SK-N-SH (cell line): ENCODE measurements around the gene SND1. TPM values are rescaled to one million over a fixed set of nuclear protein-coding genes. Genes with fewer than 3 reads are reported as not detected.

Source experiments
- CTCF ChIA-PET: fragments of 300-600, 350-600 bp; formaldehyde crosslinking; extraction: SDS; loops from one replicate; lab custom pipeline; 2021; lab: Yijun Ruan, JAX
- POLR2A ChIA-PET: fragments of 350-600 bp; sonication (Branson Sonifier 250); formaldehyde crosslinking; extraction: SDS; loops from one replicate; lab custom pipeline; 2020; ENCODE audit warnings: antibody characterized with exemption, inconsistent platforms; lab: Yijun Ruan, JAX
- DNase-seq: peaks from one replicate; pipeline ENCODE4 v3.0.0; 2012
- H2AFZ ChIP-seq: fragments of 200-600 bp; sonication (generic); 2 replicates; pipeline ENCODE4 v1.8.1; 2016; ENCODE audit warnings: antibody characterized with exemption, mild to moderate bottlenecking, low read depth
- H3F3A ChIP-seq: fragments of 200-600 bp; sonication (generic); replicated peaks from 2 replicates; pipeline ENCODE3; 2016; ENCODE audit warnings: antibody characterized with exemption, mild to moderate bottlenecking; ENCODE audit not compliant: insufficient read depth
- H3K27ac ChIP-seq, 2 experiments: fragments of 200-500 bp in 1 of 2; fragments of 200-600 bp in 1 of 2; sonication (Bioruptor generic) in 1 of 2; sonication (generic), shearing (Covaris generic) in 1 of 2; 2 replicates each; pipeline versions ENCODE4 v1.5.1 to v1.6.1; 2014 to 2016; ENCODE audit warnings: low read depth in 2 of 2, inconsistent platforms in 1 of 2, low read length in 1 of 2, mild to moderate bottlenecking in 1 of 2, mixed read lengths in 1 of 2
- H3K27me3 ChIP-seq: fragments of 200-600 bp; sonication (generic), shearing (Covaris generic); 2 replicates; pipeline ENCODE4 v1.6.1; 2016; ENCODE audit warnings: mixed run types; ENCODE audit not compliant: insufficient read depth
- H3K36me3 ChIP-seq, 2 experiments: fragments of 200-500 bp in 1 of 2; fragments of 200-600 bp in 1 of 2; sonication (Bioruptor generic) in 1 of 2; sonication (generic) in 1 of 2; replicated peaks in 1 of 2; 2 replicates each; pipeline versions ENCODE3 to v1.5.1; 2014 to 2016; ENCODE audit warnings: low read length in 1 of 2, mild to moderate bottlenecking in 1 of 2; ENCODE audit not compliant: insufficient read depth in 2 of 2, control insufficient read depth in 1 of 2
- H3K4me1 ChIP-seq, 2 experiments: fragments of 200-500 bp in 1 of 2; fragments of 200-600 bp in 1 of 2; sonication (Bioruptor generic) in 1 of 2; sonication (generic), shearing (Covaris generic) in 1 of 2; 2 replicates each; pipeline versions ENCODE4 v1.5.1 to v1.6.1; 2014 to 2016; ENCODE audit warnings: low read depth in 1 of 2, low read length in 1 of 2, mixed run types in 1 of 2; ENCODE audit not compliant: insufficient read depth in 2 of 2, control insufficient read depth in 1 of 2
- H3K4me2 ChIP-seq: fragments of 200-600 bp; sonication (generic), shearing (Covaris generic); 2 replicates; pipeline ENCODE4 v1.6.1; 2017; ENCODE audit warnings: mixed run types
- H3K4me3 ChIP-seq, 2 experiments: fragments of 200-500 bp in 1 of 2; fragments of 200-600 bp in 1 of 2; sonication (Bioruptor generic) in 1 of 2; sonication (generic), shearing (Covaris generic) in 1 of 2; 2 replicates each; pipeline versions ENCODE4 v1.5.1 to v1.8.1; 2014 to 2016; ENCODE audit warnings: low read depth in 2 of 2, inconsistent platforms in 1 of 2, low read length in 1 of 2, mild to moderate bottlenecking in 1 of 2, mixed read lengths in 1 of 2, moderate library complexity in 1 of 2
- H3K79me2 ChIP-seq: fragments of 200-600 bp; sonication (generic); 2 replicates; pipeline ENCODE4 v1.8.1; 2017; ENCODE audit warnings: mild to moderate bottlenecking; ENCODE audit not compliant: insufficient read depth
- H3K9ac ChIP-seq: fragments of 200-600 bp; sonication (generic); 2 replicates; pipeline ENCODE4 v1.6.1; 2017; ENCODE audit warnings: mixed run types
- H3K9me2 ChIP-seq: fragments of 200-600 bp; sonication (generic); 2 replicates; pipeline ENCODE4 v1.6.1; 2017; ENCODE audit warnings: mixed run types
- H3K9me3 ChIP-seq: fragments of 200-600 bp; sonication (generic); 2 replicates; pipeline ENCODE4 v1.6.1; 2017; ENCODE audit warnings: mixed run types, mild to moderate bottlenecking, moderate library complexity
- H4K20me1 ChIP-seq: fragments of 200-600 bp; sonication (generic); 2 replicates; pipeline ENCODE4 v1.6.1; 2017; ENCODE audit warnings: mild to moderate bottlenecking, mixed run types; ENCODE audit not compliant: insufficient read depth
- ELF1 ChIP-seq: IDR thresholded peaks from 2 replicates; pipeline ENCODE4 v1.4.0; 2012
- EZH2phosphoT487 ChIP-seq: fragments of 200-600 bp; sonication (generic); IDR thresholded peaks from 2 replicates; pipeline ENCODE4 v1.6.1; 2017; ENCODE audit warnings: low read depth, mixed run types, mild to moderate bottlenecking, antibody characterized with exemption, moderate library complexity, borderline replicate concordance
- FOSL2 ChIP-seq: IDR thresholded peaks from 2 replicates; pipeline ENCODE4 v1.4.0; 2012; ENCODE audit warnings: low read depth, mild to moderate bottlenecking, moderate library complexity, borderline replicate concordance
- FOXM1 ChIP-seq: IDR thresholded peaks from 2 replicates; pipeline ENCODE4 v1.4.0; 2012; ENCODE audit warnings: low read depth, mild to moderate bottlenecking
- GABPA ChIP-seq: IDR thresholded peaks from 2 replicates; pipeline ENCODE4 v1.4.0; 2012; ENCODE audit warnings: low read depth, mild to moderate bottlenecking
- JUND ChIP-seq: IDR thresholded peaks from 2 replicates; pipeline ENCODE4 v1.4.0; 2012
- MEF2A ChIP-seq: IDR thresholded peaks from 2 replicates; pipeline ENCODE4 v1.4.0; 2012; ENCODE audit warnings: low read depth, borderline replicate concordance
- MXI1 ChIP-seq: IDR thresholded peaks from 2 replicates; pipeline ENCODE4 v1.6.1; 2012; ENCODE audit warnings: mild to moderate bottlenecking, low read depth, low read length, improper control_type of control experiment
- PBX3 ChIP-seq: IDR thresholded peaks from 2 replicates; pipeline ENCODE4; 2012
- POLR2AphosphoS5 ChIP-seq: IDR thresholded peaks from 2 replicates; pipeline ENCODE4 v1.6.1; 2012; ENCODE audit warnings: low read depth, low read length
- RXRA ChIP-seq: IDR thresholded peaks from 2 replicates; pipeline ENCODE4 v1.4.0; 2012; ENCODE audit warnings: low read depth, mild to moderate bottlenecking, borderline replicate concordance
- TCF12 ChIP-seq: IDR thresholded peaks from 2 replicates; pipeline ENCODE4 v1.4.0; 2012
- TEAD4 ChIP-seq: IDR thresholded peaks from 2 replicates; pipeline ENCODE4 v1.4.0; 2012; ENCODE audit warnings: mild to moderate bottlenecking, borderline replicate concordance; ENCODE audit not compliant: insufficient read depth
- YY1 ChIP-seq: IDR thresholded peaks from 2 replicates; pipeline ENCODE4 v1.4.0; 2012; ENCODE audit warnings: low read depth, mild to moderate bottlenecking
- ZBTB33 ChIP-seq: IDR thresholded peaks from 2 replicates; pipeline ENCODE4 v1.4.0; 2012; ENCODE audit warnings: low read depth, borderline replicate concordance
- WGBS: methylation state at CpG from one replicate; pipeline ENCODE4 v1.1.6; 2017; ENCODE audit warnings: low lambda C conversion rate; 5-methylcytosine and 5-hydroxymethylcytosine counted together
- polyA plus RNA-seq, 3 experiments: library from polyadenylated mRNA; depleted of rRNA; stranded (reverse); fragments of >200 nt; gene quantifications; 2 replicates each; pipeline ENCODE4 v1.2.3, GENCODE V29; 2012
- TF ChIP-seq, protein P1 (sequence below): fragments of 200-600 bp; sonication (generic); IDR thresholded peaks from 2 replicates; pipeline ENCODE4 v1.6.1; 2017; ENCODE audit warnings: antibody characterized with exemption, mild to moderate bottlenecking, moderate library complexity

The SND1 gene
- polyA plus RNA-seq, 1 of the 3 experiments (the other 2 are of a cell fraction), result 165 TPM

DNA sequence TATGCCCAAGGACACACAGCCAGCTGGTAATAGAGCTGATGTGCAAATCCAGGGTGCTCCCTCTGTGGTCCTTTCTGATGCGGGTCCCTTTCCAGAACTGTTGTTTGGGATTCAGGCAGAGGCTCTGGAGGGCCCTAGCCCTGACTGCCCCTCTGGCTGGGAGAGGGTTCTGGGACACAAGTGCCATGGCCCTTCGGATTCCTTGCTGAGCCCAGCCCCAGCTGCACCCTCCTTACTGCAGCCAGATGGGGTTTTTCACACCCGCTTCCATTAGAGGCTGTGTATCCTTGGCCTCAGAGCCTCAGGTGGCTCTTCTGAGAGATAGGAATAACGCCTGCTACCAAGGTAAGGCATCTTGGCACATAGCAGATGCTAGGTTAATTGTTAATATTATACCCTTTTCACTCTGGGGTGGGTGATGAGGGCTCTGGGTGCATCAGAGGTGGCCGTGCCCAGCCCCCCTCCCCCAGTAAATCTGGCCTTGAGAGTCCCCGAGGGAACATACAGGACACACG lies 469.0 kb downstream of the SND1 start:
- no peak for DNase-seq
- ChIA-PET CTCF (interaction anchor here (0.6 to 3.1 kb wide), 5 partner anchors 14 to 94 kb away, joined by 3 to 22 read pairs (median 3); no protein-coding TSS in a partner anchor), POLR2A (interaction anchor here (0.6 kb wide), 1 partner anchor 240 kb away, joined by 3 read pairs; no protein-coding TSS in a partner anchor)
- no peaks in the 10 kb centered on the region for H3K9me3 ChIP-seq
- no peaks in the 10 kb centered on the region for H4K20me1 ChIP-seq
- no peak overlapping the region for H3K27ac ChIP-seq
- WGBS, result 61% methylated on average over 7 of the region's 7 CpGs
- H3K79me2 ChIP-seq, result no peaks in the 10 kb centered on the region
- TF ChIP-seq TEAD4, result no peak
- TF ChIP-seq TCF12, result no peak
- TF ChIP-seq FOXM1, result no peak
- TF ChIP-seq YY1, result no peak
- TF ChIP-seq GABPA, result no peak
- no peak for TF ChIP-seq PBX3
- TF ChIP-seq, protein P1, sequence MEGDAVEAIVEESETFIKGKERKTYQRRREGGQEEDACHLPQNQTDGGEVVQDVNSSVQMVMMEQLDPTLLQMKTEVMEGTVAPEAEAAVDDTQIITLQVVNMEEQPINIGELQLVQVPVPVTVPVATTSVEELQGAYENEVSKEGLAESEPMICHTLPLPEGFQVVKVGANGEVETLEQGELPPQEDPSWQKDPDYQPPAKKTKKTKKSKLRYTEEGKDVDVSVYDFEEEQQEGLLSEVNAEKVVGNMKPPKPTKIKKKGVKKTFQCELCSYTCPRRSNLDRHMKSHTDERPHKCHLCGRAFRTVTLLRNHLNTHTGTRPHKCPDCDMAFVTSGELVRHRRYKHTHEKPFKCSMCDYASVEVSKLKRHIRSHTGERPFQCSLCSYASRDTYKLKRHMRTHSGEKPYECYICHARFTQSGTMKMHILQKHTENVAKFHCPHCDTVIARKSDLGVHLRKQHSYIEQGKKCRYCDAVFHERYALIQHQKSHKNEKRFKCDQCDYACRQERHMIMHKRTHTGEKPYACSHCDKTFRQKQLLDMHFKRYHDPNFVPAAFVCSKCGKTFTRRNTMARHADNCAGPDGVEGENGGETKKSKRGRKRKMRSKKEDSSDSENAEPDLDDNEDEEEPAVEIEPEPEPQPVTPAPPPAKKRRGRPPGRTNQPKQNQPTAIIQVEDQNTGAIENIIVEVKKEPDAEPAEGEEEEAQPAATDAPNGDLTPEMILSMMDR, result no peak
- TF ChIP-seq MXI1, result no peak
- TF ChIP-seq POLR2AphosphoS5, result no peak
- TF ChIP-seq JUND, result no peak
- TF ChIP-seq EZH2phosphoT487, result no peak
- TF ChIP-seq FOSL2, result no peak
- TF ChIP-seq RXRA, result no peak
- no peak for TF ChIP-seq ZBTB33
- no peak for TF ChIP-seq MEF2A
- no peak for TF ChIP-seq ELF1
- H2AFZ ChIP-seq, result no peak overlapping the region
- H3K9ac ChIP-seq, result no peak overlapping the region
- H3K27me3 ChIP-seq, result peaks cover 21% of the 10 kb centered on the region
- H3K4me2 ChIP-seq, result no peak overlapping the region
- H3K4me3 ChIP-seq, result no peak overlapping the region
- H3K9me2 ChIP-seq, result no peaks in the 10 kb centered on the region
- no peaks in the 10 kb centered on the region for H3K36me3 ChIP-seq
- H3F3A ChIP-seq, result no peaks in the 10 kb centered on the region
- peaks cover 0 to 38% of the 10 kb centered on the region in 2 experiments; a peak in 2 of 4 replicates for H3K4me1 ChIP-seq
